HEK293 (cell line): Measurements from ENCODE around the gene APOBEC3B.

ENCODE experiments used
- HIC1 ChIP-seq: fragments of 450-650 bp; formaldehyde crosslinking; IDR thresholded peaks from 2 replicates; pipeline ENCODE4 v1.5.1; 2016; ENCODE audit warnings: missing biosample characterization, missing genetic modification characterization
- KLF16 ChIP-seq: fragments of 450-650 bp; formaldehyde crosslinking; IDR thresholded peaks from 2 replicates; pipeline ENCODE4 v1.5.1; 2017; ENCODE audit warnings: missing biosample characterization, missing genetic modification characterization
- YY1 ChIP-seq: fragments of 450-650 bp; formaldehyde crosslinking; IDR thresholded peaks from 2 replicates; pipeline ENCODE4 v1.5.1; 2018; ENCODE audit warnings: missing biosample characterization, missing genetic modification characterization
- ZNF670 ChIP-seq: fragments of 450-650 bp; formaldehyde crosslinking; IDR thresholded peaks from 2 replicates; pipeline ENCODE4 v1.5.1; 2016; ENCODE audit warnings: missing biosample characterization, missing genetic modification characterization, low read depth
- TF ChIP-seq, protein P1 (sequence below): fragments of 450-650 bp; formaldehyde crosslinking; IDR thresholded peaks from 2 replicates; pipeline ENCODE4 v1.5.1; 2016; ENCODE audit warnings: missing biosample characterization, missing genetic modification characterization
- TF ChIP-seq, protein P2 (sequence below): IDR thresholded peaks from 2 replicates; pipeline ENCODE4 v1.6.1; 2011; ENCODE audit warnings: mild to moderate bottlenecking, low read depth, low read length, borderline replicate concordance

DNA sequence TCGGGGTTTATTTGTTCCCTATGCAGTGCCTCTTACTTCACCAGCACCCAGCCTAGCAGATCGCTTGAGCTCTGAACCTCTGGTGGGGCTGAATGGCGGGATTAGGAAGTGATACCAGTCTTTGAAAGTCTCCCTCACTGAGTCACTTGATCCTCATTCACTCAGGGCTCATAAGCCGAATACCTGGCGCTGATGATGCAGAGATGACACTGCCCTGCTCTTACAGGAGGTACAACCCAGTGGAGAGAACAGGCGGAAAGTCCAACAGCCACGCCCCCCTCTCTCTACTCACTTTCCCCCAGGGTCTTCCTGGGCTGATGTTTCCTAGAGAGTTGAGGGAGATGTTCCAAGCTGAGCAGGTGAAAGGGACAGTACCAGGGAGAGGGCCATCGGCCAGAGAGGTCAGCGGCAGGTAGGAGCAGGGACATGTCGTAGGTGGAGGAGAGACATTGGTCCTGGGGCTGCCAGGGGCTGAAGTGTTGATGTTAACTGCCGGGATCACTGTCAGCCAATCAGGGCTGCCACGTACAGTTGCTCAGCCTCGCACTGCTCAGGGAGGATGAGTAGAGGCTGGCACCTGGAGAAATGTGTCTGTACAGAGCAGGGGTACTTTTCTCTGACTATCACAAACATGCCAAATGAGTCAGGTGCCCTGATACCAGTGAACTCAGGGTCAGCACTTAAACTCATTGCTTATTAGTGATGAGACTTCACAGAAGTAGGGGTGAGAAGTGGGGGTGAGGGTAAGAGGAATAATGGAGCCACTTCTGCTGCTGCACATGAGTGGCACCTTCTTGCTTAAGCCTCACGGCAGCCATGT, 34.6 kb upstream of the APOBEC3B start:
- TF ChIP-seq YY1 (tag by site-specific recombination) (no peak), ZNF670 (no peak), HIC1 (tag by site-specific recombination) (no peak), KLF16 (tag by site-specific recombination) (no peak)
- TF ChIP-seq, protein P1, sequence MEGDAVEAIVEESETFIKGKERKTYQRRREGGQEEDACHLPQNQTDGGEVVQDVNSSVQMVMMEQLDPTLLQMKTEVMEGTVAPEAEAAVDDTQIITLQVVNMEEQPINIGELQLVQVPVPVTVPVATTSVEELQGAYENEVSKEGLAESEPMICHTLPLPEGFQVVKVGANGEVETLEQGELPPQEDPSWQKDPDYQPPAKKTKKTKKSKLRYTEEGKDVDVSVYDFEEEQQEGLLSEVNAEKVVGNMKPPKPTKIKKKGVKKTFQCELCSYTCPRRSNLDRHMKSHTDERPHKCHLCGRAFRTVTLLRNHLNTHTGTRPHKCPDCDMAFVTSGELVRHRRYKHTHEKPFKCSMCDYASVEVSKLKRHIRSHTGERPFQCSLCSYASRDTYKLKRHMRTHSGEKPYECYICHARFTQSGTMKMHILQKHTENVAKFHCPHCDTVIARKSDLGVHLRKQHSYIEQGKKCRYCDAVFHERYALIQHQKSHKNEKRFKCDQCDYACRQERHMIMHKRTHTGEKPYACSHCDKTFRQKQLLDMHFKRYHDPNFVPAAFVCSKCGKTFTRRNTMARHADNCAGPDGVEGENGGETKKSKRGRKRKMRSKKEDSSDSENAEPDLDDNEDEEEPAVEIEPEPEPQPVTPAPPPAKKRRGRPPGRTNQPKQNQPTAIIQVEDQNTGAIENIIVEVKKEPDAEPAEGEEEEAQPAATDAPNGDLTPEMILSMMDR (tag by site-specific recombination) = no peak
- TF ChIP-seq, protein P2, sequence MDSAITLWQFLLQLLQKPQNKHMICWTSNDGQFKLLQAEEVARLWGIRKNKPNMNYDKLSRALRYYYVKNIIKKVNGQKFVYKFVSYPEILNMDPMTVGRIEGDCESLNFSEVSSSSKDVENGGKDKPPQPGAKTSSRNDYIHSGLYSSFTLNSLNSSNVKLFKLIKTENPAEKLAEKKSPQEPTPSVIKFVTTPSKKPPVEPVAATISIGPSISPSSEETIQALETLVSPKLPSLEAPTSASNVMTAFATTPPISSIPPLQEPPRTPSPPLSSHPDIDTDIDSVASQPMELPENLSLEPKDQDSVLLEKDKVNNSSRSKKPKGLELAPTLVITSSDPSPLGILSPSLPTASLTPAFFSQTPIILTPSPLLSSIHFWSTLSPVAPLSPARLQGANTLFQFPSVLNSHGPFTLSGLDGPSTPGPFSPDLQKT = no peak
